T-cell (primary cell): ENCODE results near the gene TSPEAR. TPM values are rescaled to one million over a fixed set of nuclear protein-coding genes. Genes with fewer than 3 reads are reported as not detected.
A peak's percentile ranks its signal among the peaks of the same experiment; 100 is the strongest.

Experiments used
- ATAC-seq, 4 experiments: fragments of 200-7000 bp in 3 of 4; fragments of 150-1000 bp in 1 of 4; cut with Tn5 transposase; replicated peaks in 1 of 4; 1 replicate in 3 of 4; 2 replicates in 1 of 4; pipeline ENCODE4 v1.10.0; 2021; ENCODE audit warnings: moderate library complexity in 3 of 4, mild to moderate bottlenecking in 2 of 4, moderate number of reproducible peaks in 1 of 4
- CTCF ChIA-PET, 2 donors: fragments of 300-600 bp; sonication (Branson Sonifier 250); formaldehyde crosslinking; loops; one replicate each; lab custom pipeline; 2022; ENCODE audit warnings: antibody characterized with exemption in 2 of 2; lab: Charles Lee
- POLR2A ChIA-PET, 2 donors: fragments of 300-600 bp; sonication (Branson Sonifier 250); formaldehyde crosslinking; loops; one replicate each; lab custom pipeline; 2022; ENCODE audit warnings: antibody characterized with exemption in 2 of 2; lab: Charles Lee
- DNase-seq, 35 experiments: peaks; one replicate each; pipeline versions ENCODE4 v3.0.0 to v3.0.0-alpha.2; 2013 to 2023
- H3K27ac ChIP-seq: one replicate; pipeline ENCODE4 v1.5.1; 2013; ENCODE audit warnings: low read length
- H3K27me3 ChIP-seq, 2 experiments: replicated peaks in 1 of 2; 1 replicate in 1 of 2; 2 replicates in 1 of 2; pipeline versions ENCODE4 v1.6.1 to v1.7.0; 2013; ENCODE audit warnings: low read length in 1 of 2, mixed read lengths in 1 of 2; ENCODE audit not compliant: control insufficient read depth in 2 of 2, insufficient read depth in 2 of 2; ENCODE audit errors: extremely low read depth in 1 of 2
- H3K36me3 ChIP-seq, 2 donors: 1 replicate in 1 of 2; 2 replicates in 1 of 2; pipeline versions ENCODE4 v1.6.1 to v1.7.0; 2013; ENCODE audit warnings: low read length in 1 of 2; ENCODE audit not compliant: control insufficient read depth in 2 of 2, insufficient read depth in 1 of 2; ENCODE audit errors: extremely low read depth in 1 of 2
- H3K4me1 ChIP-seq, 2 experiments: 1 replicate in 1 of 2; 2 replicates in 1 of 2; pipeline versions ENCODE4 v1.6.1 to v1.7.0; 2013; ENCODE audit warnings: low read length in 2 of 2, mixed read lengths in 1 of 2; ENCODE audit not compliant: insufficient read depth in 2 of 2, control insufficient read depth in 1 of 2; ENCODE audit errors: extremely low read depth in 1 of 2
- H3K4me3 ChIP-seq, 2 donors: 1 replicate in 1 of 2; 2 replicates in 1 of 2; pipeline versions ENCODE4 v1.5.1 to v1.7.0; 2013; ENCODE audit warnings: mild to moderate bottlenecking in 2 of 2, low read length in 1 of 2, moderate library complexity in 1 of 2; ENCODE audit not compliant: control insufficient read depth in 1 of 2; ENCODE audit errors: extremely low read depth in 1 of 2
- H3K9me3 ChIP-seq: 2 replicates; pipeline ENCODE4 v1.7.0; 2013
- H3K27ac Mint-ChIP-seq, 2 donors: one replicate each; pipeline ENCODE4 v1.8.0; 2020 to 2021; ENCODE audit warnings: mild to moderate bottlenecking in 2 of 2, mixed read lengths in 2 of 2
- H3K27me3 Mint-ChIP-seq, 2 donors: one replicate each; pipeline ENCODE4 v1.8.0; 2021 to 2022; ENCODE audit warnings: mixed read lengths in 2 of 2
- H3K36me3 Mint-ChIP-seq: one replicate; pipeline ENCODE4 v1.8.0; 2021; ENCODE audit warnings: mixed read lengths
- H3K4me1 Mint-ChIP-seq, 3 donors: one replicate each; pipeline ENCODE4 v1.8.0; 2020 to 2022; ENCODE audit warnings: mixed read lengths in 3 of 3, mild to moderate bottlenecking in 1 of 3
- H3K4me3 Mint-ChIP-seq, 3 donors: one replicate each; pipeline ENCODE4 v1.8.0; 2020 to 2022; ENCODE audit warnings: mild to moderate bottlenecking in 3 of 3, mixed read lengths in 3 of 3, moderate library complexity in 3 of 3
- H3K9me3 Mint-ChIP-seq, 3 donors: one replicate each; pipeline ENCODE4 v1.8.0; 2020 to 2022; ENCODE audit warnings: mixed read lengths in 3 of 3
- WGBS: methylation state at CpG from one replicate; pipeline ENCODE4 v1.1.5; 2013; ENCODE audit warnings: missing lambda C conversion rate; ENCODE audit not compliant: insufficient coverage; 5-methylcytosine and 5-hydroxymethylcytosine counted together
- total RNA-seq, 35 experiments: library from RNA in 6 of 35; stranded (reverse) in 6 of 35; fragments of 120-200 nt in 1 of 35; gene quantifications; one replicate each; pipeline versions ENCODE4 v1.2.1 to v1.2.4 and lab custom pipeline; 2013 to 2026

The TSPEAR gene
- total RNA-seq, 5 donors from 2014 or later (not counting 1 experiment from before 2014, with no cell fraction given), result not detected

GRCh38 chr21:44724196-44724595 is 12.8 kb upstream of the TSPEAR start:
- WGBS, result 77% methylated on average over 6 of the region's 7 CpGs
- Histone ChIP-seq H3K36me3 (no peaks in the 10 kb centered on the region), H3K9me3 (no peaks in the 10 kb centered on the region), H3K4me3 (no peak overlapping the region), H3K27me3 (peaks cover 2 to 61% of the 10 kb centered on the region in 2 experiments), H3K4me1 (peaks cover 0 to 17% of the 10 kb centered on the region in 2 experiments), H3K27ac (no peak overlapping the region)
- Mint-ChIP-seq H3K27ac (no peak overlapping the region), H3K9me3 (no peaks in the 10 kb centered on the region), H3K4me1 (peaks cover 11 to 14% (median 13%) of the 10 kb centered on the region in 3 donors), H3K4me3 (peak overlapping the region in 1 of 3 donors; percentile 40), H3K36me3 (no peaks in the 10 kb centered on the region), H3K27me3 (peaks cover 26 to 55% of the 10 kb centered on the region in 2 donors)
- ChIA-PET POLR2A (no interaction called here), CTCF (no interaction called here)
- no peak for DNase-seq
- no peak for ATAC-seq

DNA sequence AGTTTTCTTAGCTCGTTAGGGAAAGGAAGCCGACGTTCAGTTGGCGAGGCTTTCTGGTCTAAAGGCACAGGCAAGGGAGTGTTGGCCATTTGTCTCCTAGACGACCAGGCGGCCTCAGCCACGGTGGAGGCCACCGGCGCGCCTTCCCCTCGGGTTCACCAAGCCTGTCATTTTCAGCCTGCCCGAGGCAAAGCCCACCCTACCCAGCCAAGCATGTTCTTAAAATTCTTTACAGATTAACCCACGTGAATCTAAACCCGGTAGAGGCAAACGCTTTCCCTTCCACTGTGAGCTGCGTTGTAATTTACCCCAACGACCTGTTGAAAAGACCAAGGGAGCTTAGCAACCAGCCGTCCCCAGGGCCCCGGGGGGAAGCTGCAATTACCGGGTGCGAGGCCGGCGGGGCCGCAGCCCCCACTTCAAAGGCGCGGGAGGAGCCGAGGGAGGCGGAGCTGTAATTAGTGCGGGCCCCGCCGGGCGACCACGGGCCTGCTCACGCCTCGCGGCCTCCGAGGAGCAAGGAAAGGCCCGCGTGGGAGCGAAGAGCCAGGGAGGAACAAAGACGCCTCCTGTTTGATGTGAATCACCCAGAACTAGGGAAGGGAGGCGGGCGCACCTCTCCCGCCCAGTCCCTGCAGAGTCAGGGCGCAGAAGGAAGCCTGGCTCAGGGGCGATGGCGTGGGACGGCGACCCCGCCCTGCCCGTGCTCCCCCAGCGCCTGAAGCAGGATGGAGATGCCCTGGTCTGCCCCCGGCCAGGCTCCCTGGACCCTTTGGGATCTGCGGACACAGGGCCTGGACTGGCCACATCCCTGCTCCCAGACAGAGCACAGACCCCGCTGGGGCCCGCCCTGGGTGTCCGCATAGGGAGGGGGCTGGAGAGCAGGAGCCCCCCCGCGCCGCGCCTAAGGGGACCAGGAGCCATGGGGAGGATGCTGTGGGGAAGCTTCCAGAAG is 12.1 kb upstream of the TSPEAR start:
- peak in 11 of 35 experiments; percentile 9 to 44 (median 19) for DNase-seq
- ChIA-PET POLR2A (no interaction called here), CTCF (interaction anchor here in 1 of 2 donors (1.3 kb wide), 1 partner anchor 19 kb away, joined by 4 read pairs; no protein-coding TSS in a partner anchor)
- Histone ChIP-seq H3K4me3 (peak overlapping the region; percentile 31 to 42), H3K27me3 (peaks cover 2 to 64% of the 10 kb centered on the region in 2 experiments), H3K4me1 (peaks cover 0 to 17% of the 10 kb centered on the region in 2 experiments), H3K27ac (no peak overlapping the region), H3K36me3 (no peaks in the 10 kb centered on the region), H3K9me3 (no peaks in the 10 kb centered on the region)
- no peak overlapping the region for H3K27ac Mint-ChIP-seq
- peaks cover 30 to 59% of the 10 kb centered on the region in 2 donors for H3K27me3 Mint-ChIP-seq
- no peaks in the 10 kb centered on the region for H3K36me3 Mint-ChIP-seq
- peaks cover 11 to 14% (median 13%) of the 10 kb centered on the region in 3 donors for H3K4me1 Mint-ChIP-seq
- H3K4me3 Mint-ChIP-seq, result peak overlapping the region; percentile 64 to 80 (median 68)
- H3K9me3 Mint-ChIP-seq, result no peaks in the 10 kb centered on the region
- 14% methylated on average over 59 of the region's 61 CpGs for WGBS
- ATAC-seq, result peak; percentile 23 to 70 (median 66)

- no peak overlapping the region for H3K27ac ChIP-seq
- ATAC-seq, result no peak
- peak overlapping the region in 1 of 2 donors; percentile 19 for H3K27ac Mint-ChIP-seq
- H3K27me3 ChIP-seq, result peaks cover 4 to 63% of the 10 kb centered on the region in 2 experiments
- POLR2A ChIA-PET, result interaction anchor here in 1 of 2 donors (0.5 kb wide), 1 partner anchor 197 kb away, joined by 4 read pairs; no protein-coding TSS in a partner anchor
- no peaks in the 10 kb centered on the region for H3K9me3 Mint-ChIP-seq
- H3K27me3 Mint-ChIP-seq, result peaks cover 33 to 59% of the 10 kb centered on the region in 2 donors
- H3K36me3 ChIP-seq, result no peaks in the 10 kb centered on the region
- H3K9me3 ChIP-seq, result no peaks in the 10 kb centered on the region
- no CpG with 5 or more reads among the region's 5 CpGs for WGBS
- peak overlapping the region; percentile 64 to 80 (median 68) for H3K4me3 Mint-ChIP-seq
- no peak overlapping the region for H3K4me3 ChIP-seq
- no peaks in the 10 kb centered on the region for H3K36me3 Mint-ChIP-seq
- no peak for DNase-seq
- H3K4me1 ChIP-seq, result peaks cover 0 to 17% of the 10 kb centered on the region in 2 experiments
- H3K4me1 Mint-ChIP-seq, result peaks cover 11 to 14% (median 13%) of the 10 kb centered on the region in 3 donors
- CTCF ChIA-PET, result interaction anchor here in 1 of 2 donors (1.3 kb wide), 1 partner anchor 20 kb away, joined by 4 read pairs; no protein-coding TSS in a partner anchor
Measured at GRCh38 chr21:44722731-44723130, 11.4 kb upstream of the TSPEAR start.

DNA sequence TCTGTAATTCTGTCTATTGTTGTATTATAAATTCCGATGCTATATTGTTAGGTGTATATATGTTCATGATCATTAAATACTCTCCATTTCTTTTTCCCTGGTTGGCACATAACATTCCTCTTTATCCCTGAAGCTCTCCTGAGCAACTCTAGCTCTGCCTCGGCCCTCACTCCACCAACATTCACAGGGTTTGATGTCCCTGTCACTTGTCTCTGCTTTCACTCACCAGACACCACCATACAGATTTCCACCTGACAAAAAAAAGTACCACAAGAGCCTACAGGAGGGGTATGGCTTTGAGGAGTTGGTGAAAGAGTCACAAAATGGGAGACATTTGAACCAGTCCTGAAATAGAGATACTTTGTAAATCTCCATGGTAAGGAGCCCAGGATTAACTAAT is 8.8 kb upstream of the TSPEAR start:
- H3K27ac Mint-ChIP-seq, result no peak overlapping the region
- Histone ChIP-seq H3K9me3 (no peaks in the 10 kb centered on the region), H3K27ac (no peak overlapping the region), H3K36me3 (no peaks in the 10 kb centered on the region), H3K4me3 (no peak overlapping the region), H3K4me1 (peaks cover 0 to 17% of the 10 kb centered on the region in 2 experiments), H3K27me3 (peaks cover 7 to 48% of the 10 kb centered on the region in 2 experiments)
- POLR2A ChIA-PET, result no interaction called here
- H3K9me3 Mint-ChIP-seq, result peaks cover 0 to 5% (median 3%) of the 10 kb centered on the region in 3 donors
- peaks cover 11 to 14% (median 13%) of the 10 kb centered on the region in 3 donors for H3K4me1 Mint-ChIP-seq
- ATAC-seq (no peak), DNase-seq (no peak)
- WGBS, result 20% methylated on average over 1 of the region's 2 CpGs
- peaks cover 24 to 47% of the 10 kb centered on the region in 2 donors for H3K27me3 Mint-ChIP-seq
- H3K4me3 Mint-ChIP-seq, result no peak overlapping the region
- peaks cover 4% of the 10 kb centered on the region for H3K36me3 Mint-ChIP-seq
- CTCF ChIA-PET, result interaction anchor here in 1 of 2 donors (0.6 kb wide), 1 partner anchor 62 kb away, joined by 3 read pairs; the partner anchor contains the start of gene KRTAP12-3

DNA sequence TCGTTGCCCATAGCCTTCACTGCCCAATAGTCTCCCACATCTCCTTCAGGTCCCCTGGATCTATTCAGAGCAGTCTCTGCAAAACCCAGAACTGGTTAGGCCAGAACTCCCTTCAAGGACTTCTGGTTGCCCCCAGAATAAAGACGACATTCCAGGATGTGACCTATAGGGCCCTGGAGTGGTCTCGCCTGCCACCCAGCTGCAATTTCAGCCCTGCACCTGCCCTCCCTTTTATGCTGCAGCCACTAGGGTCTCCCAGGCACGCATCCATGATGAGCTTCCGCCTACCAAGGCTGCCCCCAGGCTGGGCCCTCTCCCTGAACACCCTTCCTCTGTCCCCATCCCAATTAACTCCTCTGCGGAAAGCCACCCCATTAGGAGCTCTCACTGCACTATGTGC is 7.2 kb upstream of the TSPEAR start:
- no peak overlapping the region for H3K4me3 ChIP-seq
- Mint-ChIP-seq H3K36me3 (peaks cover 4% of the 10 kb centered on the region), H3K27me3 (peaks cover 38 to 52% of the 10 kb centered on the region in 2 donors), H3K4me1 (peaks cover 14 to 17% (median 16%) of the 10 kb centered on the region in 3 donors), H3K9me3 (peaks cover 0 to 5% (median 3%) of the 10 kb centered on the region in 3 donors), H3K27ac (no peak overlapping the region), H3K4me3 (no peak overlapping the region)
- H3K27me3 ChIP-seq, result peaks cover 17 to 47% of the 10 kb centered on the region in 2 experiments
- WGBS, result 42% methylated on average over 3 of the region's 6 CpGs
- CTCF ChIA-PET, result no interaction called here
- no peaks in the 10 kb centered on the region for H3K36me3 ChIP-seq
- peaks cover 0 to 11% of the 10 kb centered on the region in 2 experiments for H3K4me1 ChIP-seq
- no peaks in the 10 kb centered on the region for H3K9me3 ChIP-seq
- DNase-seq, result peak in 1 of 35 experiments; percentile 11
- no peak for ATAC-seq
- H3K27ac ChIP-seq, result no peak overlapping the region
- POLR2A ChIA-PET, result no interaction called here

GRCh38 chr21:44718093-44718492 is 6.7 kb upstream of the TSPEAR start:
- peaks cover 4% of the 10 kb centered on the region for H3K36me3 Mint-ChIP-seq
- POLR2A ChIA-PET, result no interaction called here

More at GRCh38 chr21:44718093-44718492, 6.7 kb upstream of the TSPEAR start:
- CTCF ChIA-PET, result no interaction called here
- ATAC-seq (no peak), DNase-seq (no peak)
- Mint-ChIP-seq H3K4me1 (peaks cover 11 to 13% (median 12%) of the 10 kb centered on the region in 3 donors), H3K27me3 (peaks cover 38 to 54% of the 10 kb centered on the region in 2 donors), H3K9me3 (peaks cover 0 to 5% (median 3%) of the 10 kb centered on the region in 3 donors), H3K27ac (no peak overlapping the region), H3K4me3 (no peak overlapping the region)
- Histone ChIP-seq H3K9me3 (no peaks in the 10 kb centered on the region), H3K4me3 (no peak overlapping the region), H3K27ac (no peak overlapping the region), H3K36me3 (no peaks in the 10 kb centered on the region), H3K4me1 (peaks cover 0 to 6% of the 10 kb centered on the region in 2 experiments), H3K27me3 (peaks cover 17 to 48% of the 10 kb centered on the region in 2 experiments)
- WGBS, result 40% methylated on average over 1 of the region's 2 CpGs
